GM19193 (cell line): ENCODE measurements around the gene ATP2A2.
A peak's percentile ranks its signal among the peaks of the same experiment; 100 is the strongest.

Source experiments
- POLR2A ChIP-seq: IDR thresholded peaks from 4 replicates; pipeline ENCODE4 v1.6.1; 2011; ENCODE audit not compliant: insufficient read depth, insufficient read length; ENCODE audit errors: extremely low read depth

Gene ATP2A2

DNA sequence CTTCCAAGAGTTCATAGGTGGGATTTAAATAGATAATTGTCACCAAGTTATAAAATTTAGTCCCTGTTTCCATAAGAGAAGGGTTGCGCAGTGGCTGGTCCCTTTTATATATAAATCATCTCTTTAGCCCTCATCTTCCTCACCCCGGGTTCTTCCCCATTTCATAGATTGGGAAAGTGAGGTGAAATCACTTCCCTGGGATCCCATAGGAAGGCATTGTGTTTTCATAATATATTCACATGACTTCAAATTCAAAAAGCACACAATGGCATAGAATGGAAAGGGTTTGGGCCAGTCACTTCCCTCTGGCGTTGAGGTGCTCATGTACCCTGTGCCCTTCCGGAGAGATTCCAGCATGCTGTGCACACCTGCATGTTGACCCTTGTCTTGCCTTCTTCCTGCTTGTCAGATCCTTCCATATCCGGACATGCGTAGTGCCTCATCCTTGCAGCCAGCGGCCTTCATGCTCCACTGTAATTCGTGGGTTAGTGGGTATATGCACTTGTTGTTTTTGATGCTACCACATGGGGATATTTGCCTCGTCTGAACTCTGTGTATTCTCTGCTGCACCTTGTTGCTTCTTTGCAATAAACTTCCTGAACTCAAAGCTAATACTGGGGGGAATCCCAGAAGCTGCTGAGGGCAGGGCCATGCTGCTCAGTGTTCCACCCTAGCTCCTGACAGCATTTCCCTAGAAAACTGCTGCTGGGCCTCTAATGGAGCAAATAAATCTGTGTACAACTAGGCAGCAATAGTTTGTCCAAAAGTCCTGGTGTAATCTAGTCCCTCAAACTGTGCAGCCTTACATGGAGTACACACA lies 62.9 kb downstream of the ATP2A2 start:
- no peak for TF ChIP-seq POLR2A

DNA sequence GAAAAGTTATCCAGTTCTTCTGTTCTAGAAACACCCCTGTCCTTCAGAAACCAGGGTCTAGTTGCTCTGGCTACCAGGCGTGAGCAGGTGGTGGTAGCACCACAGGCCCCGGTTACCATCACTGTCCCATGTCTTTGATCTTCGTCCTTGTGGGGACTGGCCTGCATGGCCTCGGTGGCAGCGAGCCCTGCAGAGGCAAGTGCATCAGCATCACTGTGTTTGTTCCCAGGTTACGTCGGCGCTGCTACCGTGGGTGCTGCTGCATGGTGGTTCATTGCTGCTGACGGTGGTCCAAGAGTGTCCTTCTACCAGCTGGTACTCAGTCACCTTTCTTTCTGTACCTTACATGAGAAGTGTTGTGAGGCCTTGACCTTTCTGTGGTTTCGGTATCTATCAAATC lies 63.6 kb downstream of the ATP2A2 start:
- no peak for TF ChIP-seq POLR2A

DNA sequence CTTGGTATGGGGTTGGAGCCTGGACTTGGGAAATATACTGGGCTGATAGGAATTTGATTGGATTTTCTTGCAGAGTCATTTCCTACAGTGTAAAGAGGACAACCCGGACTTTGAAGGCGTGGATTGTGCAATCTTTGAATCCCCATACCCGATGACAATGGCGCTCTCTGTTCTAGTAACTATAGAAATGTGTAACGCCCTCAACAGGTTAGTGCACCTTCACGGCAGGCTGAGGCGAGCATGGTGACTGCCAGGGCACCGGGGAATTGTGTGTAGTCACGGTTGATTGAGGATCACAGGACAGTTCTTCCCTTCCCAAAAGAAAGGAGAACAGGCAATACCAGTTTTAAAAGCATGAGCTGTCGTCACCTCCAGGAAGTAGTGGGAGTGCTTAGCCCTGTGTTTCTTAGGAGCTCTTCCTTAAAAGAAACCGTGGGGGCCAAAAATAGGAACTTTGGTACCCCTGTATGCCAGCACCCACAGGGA lies 64.2 kb downstream of the ATP2A2 start:
- TF ChIP-seq POLR2A: no peak

DNA sequence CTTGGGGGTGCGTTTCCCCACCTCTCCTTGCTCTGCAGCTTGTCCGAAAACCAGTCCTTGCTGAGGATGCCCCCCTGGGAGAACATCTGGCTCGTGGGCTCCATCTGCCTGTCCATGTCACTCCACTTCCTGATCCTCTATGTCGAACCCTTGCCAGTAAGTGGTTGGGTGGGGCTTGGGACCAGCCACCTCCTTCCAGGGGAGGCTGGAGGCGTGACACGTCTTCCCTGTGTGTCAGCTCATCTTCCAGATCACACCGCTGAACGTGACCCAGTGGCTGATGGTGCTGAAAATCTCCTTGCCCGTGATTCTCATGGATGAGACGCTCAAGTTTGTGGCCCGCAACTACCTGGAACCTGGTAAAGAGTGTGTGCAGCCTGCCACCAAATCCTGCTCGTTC lies 64.9 kb downstream of the ATP2A2 start:
- TF ChIP-seq POLR2A: peak; percentile 20

DNA sequence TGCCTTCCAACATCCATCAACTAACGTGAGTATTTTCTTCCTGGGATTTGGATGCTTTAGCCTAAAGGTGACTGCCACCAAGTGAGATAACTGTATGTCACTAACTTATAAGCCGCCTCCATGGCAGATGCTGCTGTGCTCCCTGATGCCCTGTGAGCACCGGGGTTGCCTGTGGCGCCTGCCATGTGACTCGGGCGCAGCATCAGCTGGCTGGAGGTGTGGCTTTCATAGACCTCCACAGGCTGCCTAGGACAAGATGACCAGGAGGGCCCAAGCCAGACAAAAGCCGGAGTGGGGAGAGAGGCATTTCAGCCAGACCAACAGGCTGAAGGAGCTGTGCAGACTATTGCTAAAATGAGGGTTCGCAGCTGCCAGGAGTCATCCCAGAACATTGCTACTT lies 66.7 kb downstream of the ATP2A2 start:
- no peak for TF ChIP-seq POLR2A

DNA sequence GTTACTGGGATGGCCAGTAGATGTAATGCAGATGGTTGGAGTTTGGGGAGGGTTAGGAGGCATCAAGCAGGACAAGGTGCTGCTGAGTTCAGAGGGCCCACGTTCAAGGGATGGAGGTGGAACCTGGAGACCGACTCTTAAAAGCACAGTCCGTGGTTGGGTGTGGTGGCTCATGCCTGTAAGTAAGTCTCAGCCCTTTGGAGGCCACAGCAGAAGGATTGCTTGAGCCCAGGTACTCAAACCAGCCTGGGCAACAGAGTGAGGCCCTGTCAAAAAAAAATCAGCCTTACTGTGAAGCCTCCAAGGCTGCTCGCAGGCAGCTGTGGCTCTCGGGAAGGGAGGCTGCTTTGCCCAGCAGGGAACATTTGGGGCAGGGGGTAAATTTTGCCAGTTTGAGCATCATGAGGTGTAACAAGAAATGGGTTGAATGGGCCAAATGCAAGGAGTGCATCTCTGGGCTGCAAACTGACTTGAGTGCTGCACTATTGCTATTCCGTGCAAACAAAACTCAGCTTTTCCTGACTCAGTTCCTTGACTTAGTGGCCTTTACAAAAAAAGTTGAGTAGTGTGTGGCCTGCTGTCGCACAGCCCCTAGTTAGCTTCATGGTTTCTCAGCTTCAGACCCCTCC lies 67.5 kb downstream of the ATP2A2 start:
- TF ChIP-seq POLR2A: no peak

DNA sequence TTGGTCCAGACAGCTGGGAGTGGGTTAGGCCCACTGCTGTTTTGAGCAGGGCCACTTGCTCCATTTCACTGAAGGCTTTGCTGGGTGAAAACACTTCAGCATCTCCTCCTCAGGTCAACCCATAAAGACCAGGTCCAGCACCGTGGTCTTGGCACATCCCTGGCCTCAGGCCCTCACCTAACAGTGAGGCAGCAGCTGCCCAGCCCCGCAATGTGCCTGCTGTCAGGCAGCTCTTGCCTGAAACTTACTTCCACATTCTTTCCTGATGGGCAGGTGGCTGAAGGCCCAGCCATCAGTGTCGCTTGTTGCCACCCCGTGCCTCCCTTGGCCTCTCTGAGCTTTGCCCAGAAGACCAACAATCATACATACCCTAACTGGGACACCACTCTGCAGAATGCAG lies 68.0 kb downstream of the ATP2A2 start:
- TF ChIP-seq POLR2A: no peak

DNA sequence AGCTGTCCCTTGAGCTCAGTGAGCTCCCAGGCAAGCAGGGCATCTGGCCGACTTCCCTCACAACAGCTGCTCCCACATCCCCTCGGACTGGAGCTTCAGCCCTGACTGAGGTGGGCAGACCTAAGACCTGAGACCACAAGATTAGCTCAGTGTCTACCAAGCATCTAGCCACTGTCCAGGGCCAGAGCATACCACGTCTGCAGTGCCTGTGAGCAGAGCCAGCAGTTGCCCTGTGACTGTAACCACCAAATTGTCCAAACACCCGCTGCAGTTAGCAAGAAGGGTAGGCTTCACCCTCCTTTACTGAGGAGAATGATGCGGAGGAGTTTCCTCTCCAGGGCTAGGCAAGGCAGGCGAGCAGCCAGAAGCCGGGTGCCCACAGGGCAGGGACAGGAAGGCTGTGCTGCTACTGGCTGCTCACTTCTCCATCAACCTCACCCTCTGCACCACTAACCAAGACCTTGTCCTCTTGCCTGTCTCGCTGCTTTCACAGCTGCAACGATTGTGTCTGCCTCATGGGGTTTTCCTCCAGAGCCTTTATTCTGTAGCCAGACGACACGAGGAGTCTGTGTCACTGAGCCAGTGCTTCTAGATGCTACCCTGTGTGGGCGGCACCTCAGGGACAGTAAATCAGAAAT lies 68.6 kb downstream of the ATP2A2 start:
- TF ChIP-seq POLR2A: peak; percentile 32

DNA sequence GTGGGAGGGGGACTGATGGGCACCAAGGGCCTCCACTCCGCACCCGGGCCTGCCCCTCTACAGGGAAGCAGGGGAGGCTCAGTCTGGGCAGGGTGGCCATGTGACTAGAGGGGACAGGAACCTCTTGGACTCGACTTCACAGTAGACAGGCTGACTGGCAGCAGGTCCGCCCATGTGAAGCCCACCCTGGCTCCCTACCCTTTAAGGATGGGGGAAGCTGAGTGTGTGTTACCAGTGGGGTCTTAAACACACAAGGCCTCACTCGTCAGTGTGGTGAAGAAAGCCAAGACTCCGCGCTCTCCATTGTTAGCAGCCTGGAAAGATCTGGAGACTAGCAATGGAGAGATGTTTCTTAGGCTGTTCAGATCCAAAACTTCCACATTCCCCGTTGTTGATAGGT lies 70.1 kb downstream of the ATP2A2 start:
- no peak for TF ChIP-seq POLR2A

DNA sequence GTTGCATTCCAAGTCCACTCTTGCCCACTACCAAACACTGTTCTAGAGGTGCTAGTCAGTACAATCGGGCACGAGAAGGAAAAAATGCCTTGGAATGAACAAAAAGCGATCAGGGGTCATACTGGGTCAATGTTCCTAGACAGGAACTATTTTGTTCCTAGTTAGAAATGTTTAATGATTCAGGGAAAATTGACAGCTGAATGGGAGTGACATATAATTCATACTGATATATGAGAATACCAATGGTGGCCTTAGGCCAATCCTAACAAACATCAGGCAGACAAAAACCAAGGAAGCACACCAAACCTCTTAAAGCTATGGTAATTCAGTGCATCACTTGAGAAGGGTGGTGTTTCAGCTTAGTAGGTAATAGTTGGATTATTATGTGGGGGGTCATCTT lies 71.4 kb downstream of the ATP2A2 start:
- no peak for TF ChIP-seq POLR2A

DNA sequence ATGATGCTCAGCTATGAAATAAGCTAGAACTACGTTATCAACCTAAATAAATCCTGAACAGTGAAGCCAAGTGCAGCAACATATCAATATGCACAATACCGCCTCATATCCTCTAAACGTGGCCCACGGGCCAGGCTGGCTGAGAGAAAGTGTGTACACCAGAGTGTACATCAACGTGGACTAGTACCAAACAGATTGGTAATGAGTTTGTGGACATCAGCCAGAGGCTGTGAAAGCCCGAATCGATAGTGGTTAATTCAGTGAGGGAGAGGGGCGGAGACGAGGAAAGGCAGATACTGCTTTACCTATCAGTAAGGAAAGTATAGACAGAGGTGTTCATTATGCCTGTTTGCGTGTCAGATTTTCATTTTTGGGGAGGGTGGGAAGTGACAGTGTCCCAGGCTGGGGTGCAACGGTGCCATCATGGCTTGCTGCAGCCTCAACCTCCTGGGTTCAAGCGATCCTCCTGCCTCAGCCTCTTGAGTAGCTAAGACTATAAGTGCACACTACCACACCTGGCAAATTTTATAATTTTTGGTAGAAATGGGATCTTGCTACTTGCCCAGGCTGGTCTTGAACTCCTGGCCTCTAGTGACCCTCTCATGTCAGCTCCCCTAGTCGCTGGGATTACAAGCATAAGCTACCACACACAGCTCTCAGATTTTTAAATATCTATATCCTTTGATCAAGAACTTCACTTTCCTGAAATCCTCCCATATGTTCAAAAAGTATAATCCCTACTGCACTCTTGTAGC lies 72.3 kb downstream of the ATP2A2 start:
- TF ChIP-seq POLR2A: peak; percentile 9

DNA sequence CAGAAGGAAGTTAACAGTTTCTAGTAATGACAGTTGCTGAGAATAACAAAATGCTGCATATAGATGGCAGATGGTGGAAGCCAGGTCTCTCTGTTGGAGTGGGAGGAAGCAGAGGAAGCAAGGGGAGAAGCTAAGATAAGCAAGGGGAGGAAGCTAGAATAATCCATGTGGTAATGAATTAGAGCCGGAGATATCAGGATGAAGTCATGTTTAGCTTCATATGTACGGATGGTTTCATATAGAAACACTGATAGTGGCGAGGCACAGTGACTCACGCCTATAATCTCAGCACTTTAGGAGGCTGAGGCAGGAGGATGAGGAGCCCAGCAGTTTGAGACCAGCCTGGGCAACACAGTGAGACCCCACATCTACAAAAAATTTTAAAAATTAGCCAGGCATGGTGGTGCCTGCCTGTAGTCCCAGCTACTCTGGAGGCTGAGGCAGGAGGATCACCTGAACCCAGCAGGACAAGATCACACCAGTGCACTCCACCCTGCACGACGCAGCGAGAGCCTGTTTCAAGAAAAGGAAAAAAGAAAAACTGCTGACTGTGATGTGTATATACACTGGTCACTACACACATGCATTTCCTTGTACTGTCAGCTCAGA lies 73.2 kb downstream of the ATP2A2 start:
- TF ChIP-seq POLR2A: no peak

DNA sequence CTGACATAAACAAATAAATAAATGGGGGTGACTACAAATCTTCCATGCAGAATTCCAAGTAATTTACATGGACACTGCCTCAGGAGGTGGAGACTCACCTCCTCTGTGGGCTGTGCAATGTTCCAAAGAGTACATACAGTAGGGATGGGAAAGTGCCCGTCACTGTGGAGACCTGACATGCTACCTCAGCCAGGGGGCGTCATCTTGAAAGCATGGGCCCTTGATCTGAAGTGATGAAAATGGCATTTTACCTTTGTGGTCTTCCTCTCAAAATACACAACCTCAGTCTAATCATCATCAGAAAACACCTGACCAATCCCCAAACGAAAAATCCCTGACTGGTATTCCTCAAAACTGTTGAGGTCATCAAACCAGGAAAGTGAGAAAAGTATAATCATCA lies 74.0 kb downstream of the ATP2A2 start:
- TF ChIP-seq POLR2A: no peak

DNA sequence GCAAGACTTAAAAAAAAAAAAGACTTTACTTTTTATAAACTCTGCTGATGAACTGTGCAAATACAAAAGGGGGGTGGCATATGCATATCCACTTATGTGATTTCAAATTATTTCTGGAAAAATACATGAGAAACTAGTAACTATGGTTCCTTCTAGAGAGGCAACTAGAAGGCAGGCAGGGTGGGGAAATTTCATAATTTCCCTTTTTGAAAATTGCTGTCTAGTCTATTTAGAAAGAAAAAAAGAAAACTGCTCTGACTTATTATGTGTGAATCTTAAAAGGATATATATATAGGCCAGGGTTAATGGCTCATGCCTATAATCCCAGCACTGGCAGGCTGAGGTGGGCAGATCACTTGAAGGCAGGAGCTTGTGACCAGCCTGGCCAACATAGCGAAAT lies 80.2 kb downstream of the ATP2A2 start:
- no peak for TF ChIP-seq POLR2A

DNA sequence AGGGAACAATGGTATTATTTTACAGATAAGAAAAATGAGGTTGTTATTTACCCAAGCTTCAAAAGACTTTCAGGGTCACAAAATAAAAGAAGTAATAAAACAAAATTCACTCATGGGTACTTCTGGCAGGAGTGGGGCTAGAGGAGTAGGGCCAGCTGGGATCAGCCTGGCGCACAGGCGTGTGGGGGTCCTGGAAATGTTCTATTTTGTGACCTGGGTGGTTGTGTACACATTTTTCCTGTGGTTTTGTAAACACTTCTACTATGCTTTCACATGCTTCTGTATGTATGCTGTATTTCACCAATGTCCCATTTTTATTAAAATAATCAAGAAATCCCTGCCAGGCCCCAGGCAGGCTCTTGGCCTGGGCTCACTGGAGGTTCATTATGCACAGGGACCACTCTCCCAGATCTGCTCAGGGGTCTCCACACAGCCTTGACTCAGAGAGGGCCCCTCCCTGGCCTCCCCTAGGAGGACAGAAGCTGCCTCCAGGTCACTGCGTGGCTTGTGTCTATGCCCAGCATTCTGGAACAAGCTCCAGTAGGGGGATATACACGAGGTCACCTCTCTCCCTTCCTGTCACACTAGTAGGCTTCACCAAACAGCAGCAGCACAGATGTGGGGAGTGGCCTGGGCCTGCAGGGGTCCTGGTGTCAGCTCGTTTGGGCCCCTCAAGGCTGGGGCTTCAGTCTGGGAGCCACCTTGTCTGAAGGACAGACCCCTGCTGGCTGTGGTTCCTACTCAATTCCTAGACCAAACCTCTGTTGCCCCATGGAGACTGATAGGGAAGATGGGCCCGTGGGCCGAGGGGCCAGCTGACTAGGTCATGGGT lies 84.7 kb downstream of the ATP2A2 start:
- no peak for TF ChIP-seq POLR2A
